OCI-LY3 (cell line): ENCODE measurements around the gene SPEF1.

ENCODE experiments used
- H2AFZ ChIP-seq: fragments of 200-600, 300-600 bp; shearing (Covaris generic); 2 replicates; pipeline ENCODE4 v1.6.0; 2014; ENCODE audit warnings: antibody characterized with exemption, low read depth, low read length
- H3K27ac ChIP-seq: fragments of 200-600, 300-600 bp; sonication (generic); 2 replicates; pipeline ENCODE4 v1.5.1; 2014; ENCODE audit warnings: mild to moderate bottlenecking, low read length, moderate library complexity, mixed read lengths
- H3K27me3 ChIP-seq: fragments of 200-600, 300-600 bp; sonication (generic); 2 replicates; pipeline ENCODE4 v1.6.1; 2014; ENCODE audit warnings: low read depth, low read length, mixed read lengths
- H3K36me3 ChIP-seq: fragments of 200-600, 300-600 bp; sonication (generic); replicated peaks from 2 replicates; pipeline ENCODE3; 2014; ENCODE audit warnings: low read depth, low read length, mixed read lengths
- H3K4me1 ChIP-seq: fragments of 300-600, 200-600 bp; sonication (generic); 2 replicates; pipeline ENCODE4 v1.6.1; 2014; ENCODE audit warnings: low read length, mixed read lengths
- H3K4me2 ChIP-seq: fragments of 200-600, 300-600 bp; sonication (generic); 2 replicates; pipeline ENCODE4 v1.6.1; 2014; ENCODE audit warnings: low read length, mixed read lengths
- H3K4me3 ChIP-seq: fragments of 300-600, 200-600 bp; sonication (generic); 2 replicates; pipeline ENCODE4 v1.5.1; 2014; ENCODE audit warnings: antibody characterized with exemption, mild to moderate bottlenecking, low read length, moderate library complexity
- H3K79me2 ChIP-seq: fragments of 300-600, 200-600 bp; shearing (Covaris generic); 2 replicates; pipeline ENCODE4 v1.6.1; 2014; ENCODE audit warnings: mild to moderate bottlenecking, low read length, mixed read lengths
- H3K9ac ChIP-seq: fragments of 300-600, 200-600 bp; shearing (Covaris generic); 2 replicates; pipeline ENCODE4 v1.6.0; 2014; ENCODE audit warnings: mild to moderate bottlenecking, low read length, moderate library complexity
- H3K9me3 ChIP-seq: fragments of 200-600, 300-600 bp; shearing (Covaris generic); 2 replicates; pipeline ENCODE4 v1.6.1; 2014; ENCODE audit warnings: low read length, mixed read lengths; ENCODE audit not compliant: insufficient read depth
- H4K20me1 ChIP-seq: fragments of 200-600, 300-600 bp; sonication (generic); 2 replicates; pipeline ENCODE4 v1.6.1; 2016; ENCODE audit warnings: low read length, mixed read lengths; ENCODE audit not compliant: insufficient read depth
- CTCF ChIP-seq: fragments of 200-600, 300-600 bp; sonication (generic); IDR thresholded peaks from 2 replicates; pipeline ENCODE4 v1.5.1; 2014; ENCODE audit warnings: antibody characterized with exemption, low read length, low read depth
- EZH2phosphoT487 ChIP-seq: fragments of 200-600 bp; shearing (Covaris generic); IDR thresholded peaks from 2 replicates; pipeline ENCODE4 v1.6.1; 2018; ENCODE audit warnings: antibody characterized with exemption, mixed run types, low read depth

The SPEF1 gene

GRCh38 chr20:3802524-3803239 is 21.4 kb upstream of the SPEF1 start:
- Histone ChIP-seq H3K9me3 (no peaks in the 10 kb centered on the region), H3K79me2 (no peaks in the 10 kb centered on the region), H2AFZ (no peak overlapping the region), H3K4me2 (no peak overlapping the region), H3K4me1 (peaks cover 18% of the 10 kb centered on the region), H3K27me3 (no peaks in the 10 kb centered on the region), H4K20me1 (no peaks in the 10 kb centered on the region), H3K4me3 (no peak overlapping the region), H3K36me3 (peaks cover 53% of the 10 kb centered on the region), H3K27ac (no peak overlapping the region), H3K9ac (no peak overlapping the region)
- TF ChIP-seq CTCF: no peak
- TF ChIP-seq EZH2phosphoT487: no peak

- TF ChIP-seq CTCF: no peak
- no peak for TF ChIP-seq EZH2phosphoT487
- no peak overlapping the region for H3K4me3 ChIP-seq
- no peaks in the 10 kb centered on the region for H3K27me3 ChIP-seq
- peaks cover 54% of the 10 kb centered on the region for H3K36me3 ChIP-seq
- no peak overlapping the region for H2AFZ ChIP-seq
- H3K79me2 ChIP-seq: peaks cover 3% of the 10 kb centered on the region
- H3K27ac ChIP-seq: no peak overlapping the region
- H3K4me2 ChIP-seq: no peak overlapping the region
- no peak overlapping the region for H3K9ac ChIP-seq
- H3K4me1 ChIP-seq: peaks cover 26% of the 10 kb centered on the region
- no peaks in the 10 kb centered on the region for H4K20me1 ChIP-seq
- no peaks in the 10 kb centered on the region for H3K9me3 ChIP-seq
These were observed 20.6 kb upstream of the SPEF1 start for GRCh38 chr20:3801846-3802245.

- no peaks in the 10 kb centered on the region for H3K27me3 ChIP-seq
- no peak overlapping the region for H3K27ac ChIP-seq
- H3K79me2 ChIP-seq: peaks cover 8% of the 10 kb centered on the region
- no peak overlapping the region for H3K4me3 ChIP-seq
- no peaks in the 10 kb centered on the region for H4K20me1 ChIP-seq
- H3K4me1 ChIP-seq: peaks cover 27% of the 10 kb centered on the region
- H3K9ac ChIP-seq: no peak overlapping the region
- H2AFZ ChIP-seq: no peak overlapping the region
- peaks cover 54% of the 10 kb centered on the region for H3K36me3 ChIP-seq
- no peak overlapping the region for H3K4me2 ChIP-seq
- TF ChIP-seq EZH2phosphoT487: no peak
- no peak for TF ChIP-seq CTCF
- no peaks in the 10 kb centered on the region for H3K9me3 ChIP-seq
These were observed 20.1 kb upstream of the SPEF1 start for GRCh38 chr20:3801299-3801698.

- Histone ChIP-seq H3K27ac (no peak overlapping the region), H3K4me1 (peaks cover 27% of the 10 kb centered on the region), H3K27me3 (no peaks in the 10 kb centered on the region), H3K4me3 (no peak overlapping the region), H3K9me3 (no peaks in the 10 kb centered on the region), H2AFZ (no peak overlapping the region), H3K9ac (no peak overlapping the region), H4K20me1 (no peaks in the 10 kb centered on the region), H3K4me2 (no peak overlapping the region), H3K79me2 (peaks cover 8% of the 10 kb centered on the region), H3K36me3 (peaks cover 51% of the 10 kb centered on the region)
- TF ChIP-seq CTCF (no peak), EZH2phosphoT487 (no peak)
These were observed 19.6 kb upstream of the SPEF1 start for GRCh38 chr20:3800878-3801260.
